Measurements from ENCODE around the gene ARHGEF3.
"Not testable (repeated sequence)": the region's sequence is repeated elsewhere in the genome, so short reads cannot be mapped to it uniquely, and the experiment has no call there.

The ARHGEF3 gene

GRCh38 chr3:56737006-56737405, 64.7 kb downstream of the ARHGEF3 start:
- no peak for DNase-seq (ENCODE audit: low read depth, low spot score)

- no peak for DNase-seq (ENCODE audit: low read depth, low spot score)
Observed at GRCh38 chr3:56732109-56732508, 69.6 kb downstream of the ARHGEF3 start.

GRCh38 chr3:56725175-56725574, 76.6 kb downstream of the ARHGEF3 start:
- DNase-seq (ENCODE audit: low read depth, low spot score) = no peak

GRCh38 chr3:56724676-56725075, 77.1 kb downstream of the ARHGEF3 start:
- DNase-seq (ENCODE audit: low read depth, low spot score) = no peak

GRCh38 chr3:56720849-56721248, 80.9 kb downstream of the ARHGEF3 start:
- no peak for DNase-seq (ENCODE audit: low read depth, low spot score)

- not testable (repeated sequence) for DNase-seq (ENCODE audit: low read depth, low spot score)
Observed at GRCh38 chr3:56718809-56719208, 82.9 kb downstream of the ARHGEF3 start.

- DNase-seq (ENCODE audit: low read depth, low spot score) = no peak
Observed at GRCh38 chr3:56711344-56711743, 90.4 kb downstream of the ARHGEF3 start.

- not testable (repeated sequence) for DNase-seq (ENCODE audit: low read depth, low spot score)
Observed at GRCh38 chr3:56707412-56707811, 94.3 kb downstream of the ARHGEF3 start.

GRCh38 chr3:56706629-56707028, 95.1 kb downstream of the ARHGEF3 start:
- DNase-seq (ENCODE audit: low read depth, low spot score) = no peak

- DNase-seq (ENCODE audit: low read depth, low spot score) = no peak
Observed at GRCh38 chr3:56704706-56705105, 97.0 kb downstream of the ARHGEF3 start.

GRCh38 chr3:56702490-56703315, 99.0 kb downstream of the ARHGEF3 start:
- peak; percentile 25 for DNase-seq (ENCODE audit: low read depth, low spot score)

- DNase-seq (ENCODE audit: low read depth, low spot score) = no peak
Observed at GRCh38 chr3:56700151-56700550, 101.6 kb downstream of the ARHGEF3 start.

- DNase-seq (ENCODE audit: low read depth, low spot score) = no peak
Observed at GRCh38 chr3:56694867-56695683, 106.7 kb downstream of the ARHGEF3 start.

GRCh38 chr3:56693750-56694149, 108.0 kb downstream of the ARHGEF3 start:
- DNase-seq (ENCODE audit: low read depth, low spot score) = no peak

GRCh38 chr3:56692520-56693433, 109.0 kb downstream of the ARHGEF3 start:
- DNase-seq (ENCODE audit: low read depth, low spot score) = not testable (repeated sequence)

- not testable (repeated sequence) for DNase-seq (ENCODE audit: low read depth, low spot score)
Observed at GRCh38 chr3:56692001-56692365, 109.8 kb downstream of the ARHGEF3 start.

GRCh38 chr3:56691165-56692000, 110.4 kb downstream of the ARHGEF3 start:
- DNase-seq (ENCODE audit: low read depth, low spot score) = no peak

GRCh38 chr3:56689303-56689702, 112.4 kb downstream of the ARHGEF3 start:
- no peak for DNase-seq (ENCODE audit: low read depth, low spot score)

- DNase-seq (ENCODE audit: low read depth, low spot score) = no peak
Observed at GRCh38 chr3:56688191-56688590, 113.6 kb downstream of the ARHGEF3 start.

GRCh38 chr3:56684029-56684428, 117.7 kb downstream of the ARHGEF3 start:
- no peak for DNase-seq (ENCODE audit: low read depth, low spot score)
